ENCODE measurements around the gene SPAG16. TPM values are rescaled to one million over a fixed set of nuclear protein-coding genes. Genes with fewer than 3 reads are reported as not detected.

SPAG16 gene
- polyA plus RNA-seq, 3 donors: 67.5 to 76.2 (median 73.5) TPM

- DNase-seq (ENCODE audit: low read depth in 3 of 3, low spot score in 2 of 3): no peak
These were observed 941.8 kb downstream of the SPAG16 start for GRCh38 chr2:214226061-214226460.

GRCh38 chr2:214232271-214232670 is 948.0 kb downstream of the SPAG16 start:
- no peak for DNase-seq (ENCODE audit: low read depth in 3 of 3, low spot score in 2 of 3)

GRCh38 chr2:214233164-214233563 is 948.9 kb downstream of the SPAG16 start:
- no peak for DNase-seq (ENCODE audit: low read depth in 3 of 3, low spot score in 2 of 3)

GRCh38 chr2:214242797-214243196 is 958.5 kb downstream of the SPAG16 start:
- no peak for DNase-seq (ENCODE audit: low read depth in 3 of 3, low spot score in 2 of 3)

GRCh38 chr2:214244847-214245246 is 960.6 kb downstream of the SPAG16 start:
- no peak for DNase-seq (ENCODE audit: low read depth in 3 of 3, low spot score in 2 of 3)

- no peak for DNase-seq (ENCODE audit: low read depth in 3 of 3, low spot score in 2 of 3)
These were observed 962.2 kb downstream of the SPAG16 start for GRCh38 chr2:214246417-214246816.

- no peak for DNase-seq (ENCODE audit: low read depth in 3 of 3, low spot score in 2 of 3)
These were observed 963.3 kb downstream of the SPAG16 start for GRCh38 chr2:214247531-214247930.

- DNase-seq (ENCODE audit: low read depth in 3 of 3, low spot score in 2 of 3): no peak
These were observed 970.8 kb downstream of the SPAG16 start for GRCh38 chr2:214255046-214255445.

GRCh38 chr2:214261683-214262082 is 977.4 kb downstream of the SPAG16 start:
- no peak for DNase-seq (ENCODE audit: low read depth in 3 of 3, low spot score in 2 of 3)

GRCh38 chr2:214264171-214264570 is 979.9 kb downstream of the SPAG16 start:
- DNase-seq (ENCODE audit: low read depth in 3 of 3, low spot score in 2 of 3): no peak

GRCh38 chr2:214265991-214266489 is 981.8 kb downstream of the SPAG16 start:
- no peak for DNase-seq (ENCODE audit: low read depth in 3 of 3, low spot score in 2 of 3)

- DNase-seq (ENCODE audit: low read depth in 3 of 3, low spot score in 2 of 3): no peak
These were observed 993.6 kb downstream of the SPAG16 start for GRCh38 chr2:214277880-214278279.

- no peak for DNase-seq (ENCODE audit: low read depth in 3 of 3, low spot score in 2 of 3)
These were observed 1001.7 kb downstream of the SPAG16 start for GRCh38 chr2:214286011-214286410.

- no peak for DNase-seq (ENCODE audit: low read depth in 3 of 3, low spot score in 2 of 3)
These were observed 1009.3 kb downstream of the SPAG16 start for GRCh38 chr2:214293593-214293992.

- no peak for DNase-seq (ENCODE audit: low read depth in 3 of 3, low spot score in 2 of 3)
These were observed 1010.2 kb downstream of the SPAG16 start for GRCh38 chr2:214294426-214294825.

GRCh38 chr2:214297423-214297822 is 1013.2 kb downstream of the SPAG16 start:
- DNase-seq (ENCODE audit: low read depth in 3 of 3, low spot score in 2 of 3): no peak

GRCh38 chr2:214310319-214310718 is 1026.1 kb downstream of the SPAG16 start:
- no peak for DNase-seq (ENCODE audit: low read depth in 3 of 3, low spot score in 2 of 3)

- DNase-seq (ENCODE audit: low read depth in 3 of 3, low spot score in 2 of 3): no peak
These were observed 1026.8 kb downstream of the SPAG16 start for GRCh38 chr2:214311031-214311533.

GRCh38 chr2:214311931-214312749 is 1027.9 kb downstream of the SPAG16 start:
- no peak for DNase-seq (ENCODE audit: low read depth in 3 of 3, low spot score in 2 of 3)

- no peak for DNase-seq (ENCODE audit: low read depth in 3 of 3, low spot score in 2 of 3)
These were observed 1031.1 kb downstream of the SPAG16 start for GRCh38 chr2:214315324-214315723.

GRCh38 chr2:214320211-214320610 is 1035.9 kb downstream of the SPAG16 start:
- DNase-seq (ENCODE audit: low read depth in 3 of 3, low spot score in 2 of 3): no peak

GRCh38 chr2:214322662-214323061 is 1038.4 kb downstream of the SPAG16 start:
- no peak for DNase-seq (ENCODE audit: low read depth in 3 of 3, low spot score in 2 of 3)
